Right lobe of liver (tissue), 6 donors: ENCODE results near the gene KCNK16. TPM values are rescaled to one million over a fixed set of nuclear protein-coding genes. Genes with fewer than 3 reads are reported as not detected.

ENCODE experiments used
- ATAC-seq, 4 donors: fragments of 200-7000 bp; cut with Tn5 transposase; one replicate each; pipeline ENCODE4 v1.9.1; 2020; ENCODE audit warnings: mild to moderate bottlenecking in 4 of 4, moderate library complexity in 4 of 4
- DNase-seq, 3 donors: peaks; one replicate each; pipeline ENCODE4 v3.0.0-alpha.2; 2020
- H3K27ac ChIP-seq, 3 donors: fragments of 200-600 bp; one replicate each; pipeline ENCODE4 v1.8.0; 2022
- H3K27me3 ChIP-seq, 2 donors: fragments of 200-600 bp; one replicate each; pipeline ENCODE4 v1.8.0; 2022
- H3K36me3 ChIP-seq, 4 donors: fragments of 200-600 bp; sonication (generic) in 1 of 4; one replicate each; pipeline versions ENCODE4 v1.5.1 to v1.8.0; 2017 to 2022; ENCODE audit warnings: control low read depth in 1 of 4
- H3K4me1 ChIP-seq, 4 donors: fragments of 200-600 bp; sonication (generic) in 1 of 4; one replicate each; pipeline versions ENCODE4 v1.5.1 to v1.8.0; 2017 to 2022; ENCODE audit warnings: control low read depth in 1 of 4
- H3K4me3 ChIP-seq, 3 donors: fragments of 200-600 bp; one replicate each; pipeline ENCODE4 v1.8.0; 2022
- H3K9me3 ChIP-seq, 4 donors: fragments of 200-600 bp; sonication (generic) in 1 of 4; one replicate each; pipeline versions ENCODE4 v1.5.1 to v1.8.0; 2017 to 2022; ENCODE audit warnings: control low read depth in 1 of 4
- POLR2A ChIP-seq: fragments of 450-650 bp; IDR thresholded peaks from one replicate; pipeline ENCODE4 v1.6.1; 2017; ENCODE audit warnings: antibody characterized with exemption, mild to moderate bottlenecking
- WGBS: methylation state at CpG from one replicate; pipeline ENCODE4 v1.1.6; 2018; ENCODE audit warnings: low coverage, low lambda C conversion rate; ENCODE audit not compliant: insufficient coverage; ENCODE audit errors: missing lambda C conversion rate; 5-methylcytosine and 5-hydroxymethylcytosine counted together
- intact Hi-C, 2 donors: fragments of 100-400 bp; cut with DNase I; formaldehyde crosslinking; loops; one replicate each; pipeline versions ENCODE4 v1.11.2 to v1.14.1; 2022
- long read RNA-seq: library from polyadenylated mRNA; unstranded; transcript quantifications from one replicate; pipeline ENCODE4 v2.0.0, GENCODE V29; 2019
- total RNA-seq, 6 experiments: library from RNA; depleted of rRNA in 2 of 6; stranded (reverse); fragments of >200 nt in 2 of 6; fragmentation: NEBNext Ultra II Directional in 3 of 6; extraction: Animal tissue kit (Norgen Biotek cat#: 25700) in 3 of 6; gene quantifications; one replicate each; pipeline versions ENCODE4 v1.1.0 to v1.2.4, GENCODE V29; 2016 to 2023
- TF ChIP-seq, protein P1 (sequence below), 4 donors: fragments of 200-600 bp in 3 of 4; fragments of 450-650 bp in 1 of 4; IDR thresholded peaks; one replicate each; pipeline versions ENCODE4 v1.5.1 to v1.8.0; 2016 to 2022; ENCODE audit warnings: antibody characterized with exemption in 4 of 4, mild to moderate bottlenecking in 2 of 4
- donor health status: DM: no; HTN: yes; CAD: no.
- donor health status: DM: no; HTN: no; CAD: no.
- donor health status: DM: no; HTN: no; CAD: no.
- donor health status: DM: no; HTN: yes; CAD: no.
- donor health status: DM: no; HTN: yes; CAD: no.

The KCNK16 gene
- total RNA-seq: not detected
- long read RNA-seq: 0 reads

DNA sequence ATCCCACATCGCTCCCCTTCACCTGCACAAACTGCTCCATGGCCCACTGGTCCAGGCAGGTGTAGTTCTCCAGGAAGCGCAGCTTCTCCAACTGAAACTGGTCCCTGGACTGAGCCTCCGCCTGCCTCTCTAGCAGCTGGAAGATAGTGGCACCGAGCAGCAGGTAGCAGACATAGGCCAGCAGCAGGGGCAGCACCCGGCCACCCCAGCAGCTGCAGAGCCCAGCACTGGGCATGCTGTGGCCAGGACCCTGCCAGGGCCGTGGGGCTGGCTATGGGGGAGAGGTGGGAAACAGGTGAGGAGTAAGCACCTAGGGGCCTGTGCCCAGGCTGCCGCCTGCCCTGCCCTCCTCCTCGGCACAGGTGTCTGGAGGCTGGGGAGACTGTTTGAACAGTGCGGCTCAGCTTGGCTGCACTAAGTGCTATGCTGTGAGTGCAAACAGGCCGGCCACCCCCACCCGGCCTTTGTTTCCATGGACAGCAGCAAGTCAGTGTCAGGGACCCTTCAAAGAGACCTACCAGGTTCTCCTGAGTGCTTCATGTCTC is at the start of gene KCNK16:
KCNK16 (minus strand) TSS at position 397 of the 545 bp plus-strand sequence; CDS start at position 235, 162 bp downstream.
- DNase-seq (no peak), ATAC-seq (no peak)
- Histone ChIP-seq H3K27me3 (no peaks in the 10 kb centered on the region), H3K27ac (no peak within 1 kb of the TSS), H3K4me3 (no peak within 1 kb of the TSS), H3K36me3 (no peaks in the 10 kb centered on the region), H3K4me1 (no peaks in the 10 kb centered on the region), H3K9me3 (no peaks in the 10 kb centered on the region)
- intact Hi-C loops: no loop called here
- WGBS: 80% methylated on average over 3 of the region's 11 CpGs
- no peak for TF ChIP-seq POLR2A
- TF ChIP-seq, protein P1, sequence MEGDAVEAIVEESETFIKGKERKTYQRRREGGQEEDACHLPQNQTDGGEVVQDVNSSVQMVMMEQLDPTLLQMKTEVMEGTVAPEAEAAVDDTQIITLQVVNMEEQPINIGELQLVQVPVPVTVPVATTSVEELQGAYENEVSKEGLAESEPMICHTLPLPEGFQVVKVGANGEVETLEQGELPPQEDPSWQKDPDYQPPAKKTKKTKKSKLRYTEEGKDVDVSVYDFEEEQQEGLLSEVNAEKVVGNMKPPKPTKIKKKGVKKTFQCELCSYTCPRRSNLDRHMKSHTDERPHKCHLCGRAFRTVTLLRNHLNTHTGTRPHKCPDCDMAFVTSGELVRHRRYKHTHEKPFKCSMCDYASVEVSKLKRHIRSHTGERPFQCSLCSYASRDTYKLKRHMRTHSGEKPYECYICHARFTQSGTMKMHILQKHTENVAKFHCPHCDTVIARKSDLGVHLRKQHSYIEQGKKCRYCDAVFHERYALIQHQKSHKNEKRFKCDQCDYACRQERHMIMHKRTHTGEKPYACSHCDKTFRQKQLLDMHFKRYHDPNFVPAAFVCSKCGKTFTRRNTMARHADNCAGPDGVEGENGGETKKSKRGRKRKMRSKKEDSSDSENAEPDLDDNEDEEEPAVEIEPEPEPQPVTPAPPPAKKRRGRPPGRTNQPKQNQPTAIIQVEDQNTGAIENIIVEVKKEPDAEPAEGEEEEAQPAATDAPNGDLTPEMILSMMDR (IDR thresholded peaks at IDR 0.05): no peak

DNA sequence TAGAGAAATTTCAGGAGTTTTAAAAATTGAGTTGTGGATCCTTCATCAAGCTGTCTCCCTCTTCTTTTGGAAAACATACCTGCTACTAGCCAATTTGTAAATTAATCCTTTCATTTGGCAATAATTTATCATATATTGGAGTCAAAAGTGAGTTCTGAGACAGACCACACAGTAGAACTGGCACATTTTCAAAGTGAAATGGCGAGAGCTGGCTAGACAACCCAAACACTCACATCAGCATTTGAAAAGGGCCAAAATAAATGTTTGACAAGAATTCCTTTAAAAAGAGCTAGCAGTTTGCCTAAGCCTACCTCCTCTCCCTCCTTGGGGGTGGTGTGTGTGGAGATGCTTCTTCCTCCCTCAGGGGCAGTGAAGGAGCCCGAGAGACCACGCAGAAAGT is 47.9 kb upstream of the KCNK16 start:
- intact Hi-C loops: no loop called here
- WGBS: 40% methylated on average over 2 of the region's 3 CpGs
- no peak for ATAC-seq

DNA sequence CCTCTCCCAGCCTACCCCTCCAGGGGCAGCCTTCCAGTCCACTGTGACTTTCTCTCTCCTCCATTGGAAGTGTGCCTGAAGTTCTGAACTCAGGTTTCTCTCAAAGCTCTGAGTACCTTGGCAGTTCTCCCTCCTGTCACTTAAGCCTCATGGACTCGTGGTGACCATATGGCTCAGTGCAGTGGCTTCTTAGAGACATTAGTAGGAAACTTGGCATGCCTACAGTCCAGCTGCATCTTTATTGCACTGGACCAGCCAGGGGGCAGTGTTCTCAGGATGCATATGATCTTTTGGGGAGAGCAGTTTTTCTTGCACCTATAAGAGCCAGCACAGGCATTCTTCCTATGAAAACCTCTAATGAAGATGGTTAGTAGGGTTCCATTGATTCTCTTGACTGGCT is 47.5 kb upstream of the KCNK16 start:
- DNase-seq: no peak

More for the DNA sequence above, 47.9 kb upstream of the KCNK16 start:
- no peak overlapping the region for H3K4me3 ChIP-seq
- no peaks in the 10 kb centered on the region for H3K9me3 ChIP-seq
- TF ChIP-seq, protein P1 (IDR thresholded peaks at IDR 0.05): peak in 1 of 4 donors; percentile 2
- no peak for TF ChIP-seq POLR2A
- no peaks in the 10 kb centered on the region for H3K36me3 ChIP-seq
- no peak overlapping the region for H3K27ac ChIP-seq
- H3K27me3 ChIP-seq: no peaks in the 10 kb centered on the region
- no peak for DNase-seq
- H3K4me1 ChIP-seq: peaks cover 0 to 8% (median 0%) of the 10 kb centered on the region in 4 donors

DNA sequence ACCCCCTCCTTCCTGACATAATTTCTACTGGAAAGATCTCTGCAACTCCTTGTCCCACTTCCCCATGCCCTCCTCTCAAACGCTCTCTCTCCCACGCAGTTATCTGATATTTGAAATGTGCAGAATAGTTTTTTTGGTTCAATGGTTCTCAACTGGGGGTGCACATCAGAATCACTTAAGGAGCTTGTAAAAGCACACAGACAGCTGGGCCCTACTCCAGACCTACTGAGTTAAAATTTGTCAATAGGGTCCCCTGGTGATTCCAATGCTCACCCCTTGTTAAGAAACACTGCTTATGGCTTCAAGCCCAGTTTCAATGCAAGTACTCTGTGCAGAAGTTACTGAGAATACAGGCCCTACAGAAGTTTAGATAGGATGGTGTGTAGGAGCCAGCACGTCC is 45.2 kb upstream of the KCNK16 start:
- intact Hi-C loops: loop anchor here in 1 of 2 donors (10.0 kb wide), 2 partner anchors 537 to 937 kb away; no protein-coding TSS in a partner anchor
- Histone ChIP-seq H3K27ac (no peak overlapping the region), H3K4me3 (no peak overlapping the region), H3K9me3 (no peaks in the 10 kb centered on the region), H3K36me3 (no peaks in the 10 kb centered on the region), H3K4me1 (no peaks in the 10 kb centered on the region), H3K27me3 (no peaks in the 10 kb centered on the region)
- TF ChIP-seq, protein P1 (IDR thresholded peaks at IDR 0.05): no peak
- TF ChIP-seq POLR2A: no peak
- no peak for DNase-seq
- WGBS: 87% methylated on average over 3 of the region's 3 CpGs
- ATAC-seq: no peak

More for the DNA sequence above, 47.5 kb upstream of the KCNK16 start:
- Histone ChIP-seq H3K27me3 (no peaks in the 10 kb centered on the region), H3K36me3 (no peaks in the 10 kb centered on the region), H3K4me1 (peaks cover 0 to 5% (median 0%) of the 10 kb centered on the region in 4 donors), H3K9me3 (no peaks in the 10 kb centered on the region), H3K4me3 (no peak overlapping the region), H3K27ac (no peak overlapping the region)
- intact Hi-C loops: loop anchor here in 1 of 2 donors (10.0 kb wide), 2 partner anchors 535 to 935 kb away; no protein-coding TSS in a partner anchor
- TF ChIP-seq POLR2A: no peak
- TF ChIP-seq, protein P1 (IDR thresholded peaks at IDR 0.05): peak in 2 of 4 donors; percentile 30 to 37
- 9% methylated on average over 1 of the region's 1 CpG for WGBS
- no peak for ATAC-seq
